Measurements from ENCODE around the gene JARID2. TPM values are rescaled to one million over a fixed set of nuclear protein-coding genes. Genes with fewer than 3 reads are reported as not detected.

JARID2 gene
- total and polyA plus RNA-seq, 10 of the 15 experiments (the other 5 are each of a cell fraction or from before 2014, with no cell fraction given) = 4.2 to 21.6 (median 11.7) TPM

DNA sequence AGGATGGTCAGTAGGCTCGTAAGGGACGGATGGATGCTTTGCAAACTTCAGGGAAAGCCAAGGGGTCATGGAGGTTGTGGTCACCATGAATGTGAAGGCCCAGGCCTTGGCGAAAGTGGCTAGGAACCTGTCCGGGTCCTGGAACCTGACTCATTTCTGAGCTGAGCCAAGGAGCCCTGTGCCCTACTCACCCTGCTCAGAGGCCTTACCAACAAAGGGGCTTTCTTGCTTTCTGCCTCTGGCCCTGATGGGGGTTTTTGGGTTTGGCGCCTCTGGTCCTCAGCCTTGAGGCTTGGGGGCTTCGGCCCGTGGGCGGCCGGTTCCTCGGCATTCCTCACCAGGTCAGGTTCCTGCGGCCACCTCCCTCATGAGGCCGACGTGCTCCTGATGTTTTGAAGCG, 261.9 kb downstream of the JARID2 start (continued):
- TF ChIP-seq TCF7 (IDR thresholded peaks at IDR 0.05; ENCODE audit: borderline replicate concordance) (no peak), POLR2AphosphoS2 (IDR thresholded peaks at IDR 0.05; ENCODE audit: low read depth, low read length) (no peak)
- TF ChIP-seq, protein P1, sequence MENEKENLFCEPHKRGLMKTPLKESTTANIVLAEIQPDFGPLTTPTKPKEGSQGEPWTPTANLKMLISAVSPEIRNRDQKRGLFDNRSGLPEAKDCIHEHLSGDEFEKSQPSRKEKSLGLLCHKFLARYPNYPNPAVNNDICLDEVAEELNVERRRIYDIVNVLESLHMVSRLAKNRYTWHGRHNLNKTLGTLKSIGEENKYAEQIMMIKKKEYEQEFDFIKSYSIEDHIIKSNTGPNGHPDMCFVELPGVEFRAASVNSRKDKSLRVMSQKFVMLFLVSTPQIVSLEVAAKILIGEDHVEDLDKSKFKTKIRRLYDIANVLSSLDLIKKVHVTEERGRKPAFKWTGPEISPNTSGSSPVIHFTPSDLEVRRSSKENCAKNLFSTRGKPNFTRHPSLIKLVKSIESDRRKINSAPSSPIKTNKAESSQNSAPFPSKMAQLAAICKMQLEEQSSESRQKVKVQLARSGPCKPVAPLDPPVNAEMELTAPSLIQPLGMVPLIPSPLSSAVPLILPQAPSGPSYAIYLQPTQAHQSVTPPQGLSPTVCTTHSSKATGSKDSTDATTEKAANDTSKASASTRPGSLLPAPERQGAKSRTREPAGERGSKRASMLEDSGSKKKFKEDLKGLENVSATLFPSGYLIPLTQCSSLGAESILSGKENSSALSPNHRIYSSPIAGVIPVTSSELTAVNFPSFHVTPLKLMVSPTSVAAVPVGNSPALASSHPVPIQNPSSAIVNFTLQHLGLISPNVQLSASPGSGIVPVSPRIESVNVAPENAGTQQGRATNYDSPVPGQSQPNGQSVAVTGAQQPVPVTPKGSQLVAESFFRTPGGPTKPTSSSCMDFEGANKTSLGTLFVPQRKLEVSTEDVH (IDR thresholded peaks at IDR 0.05; ENCODE audit: low read depth, partially characterized antibody) = no peak

DNA sequence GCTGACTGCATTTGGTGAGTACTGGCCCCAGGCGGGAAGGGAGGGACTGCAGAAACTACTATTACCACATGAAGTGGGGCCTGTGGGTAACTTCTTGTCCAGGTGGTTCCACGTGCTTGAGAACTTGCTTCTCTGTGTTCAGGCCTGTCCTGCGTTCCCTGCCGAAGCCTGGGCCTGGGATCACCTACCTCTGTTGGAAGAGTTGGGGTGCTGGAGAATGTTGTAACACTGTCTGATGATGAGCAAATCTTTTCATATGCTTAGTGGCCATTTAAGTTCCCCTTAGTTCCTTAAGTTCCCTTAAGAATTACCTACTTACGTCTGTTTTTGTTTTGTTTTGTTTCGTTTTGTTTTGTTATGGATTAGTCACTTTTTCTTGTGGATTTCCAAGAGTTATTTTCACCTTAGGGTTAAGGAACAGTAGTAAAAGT, 262.6 kb downstream of the JARID2 start:
- Histone ChIP-seq H3K27ac (ENCODE audit: control insufficient read depth, insufficient read depth) (no peak overlapping the region), H3K4me3 (no peak overlapping the region), H4K20me1 (ENCODE audit: control insufficient read depth, insufficient read depth) (no peaks in the 10 kb centered on the region), H3K4me1 (ENCODE audit: control insufficient read depth, insufficient read depth, low read length) (no peaks in the 10 kb centered on the region), H3K27me3 (replicated peaks in 1 of 2; ENCODE audit: control insufficient read depth in 2 of 2, insufficient read depth in 2 of 2, low read length in 1 of 2) (no peaks in the 10 kb centered on the region), H2AFZ (ENCODE audit: control insufficient read depth, low read depth, low read length) (no peak overlapping the region), H3K36me3 (ENCODE audit: control insufficient read depth in 2 of 2, insufficient read depth in 2 of 2, low read length in 1 of 2) (peaks cover 27 to 46% of the 10 kb centered on the region in 2 experiments), H3K9ac (ENCODE audit: control insufficient read depth, insufficient read depth, low read length) (no peak overlapping the region), H3K79me2 (ENCODE audit: control insufficient read depth, insufficient read depth, low read length) (no peaks in the 10 kb centered on the region), H3K4me2 (ENCODE audit: control insufficient read depth, insufficient read depth) (no peak overlapping the region), H3K9me3 (replicated peaks; ENCODE audit: control insufficient read depth, insufficient read depth, low read length) (no peaks in the 10 kb centered on the region)
- TF ChIP-seq POLR2AphosphoS5 (IDR thresholded peaks at IDR 0.05; ENCODE audit: low read length) = 0 out of 2 replicates have a peak, but pooled peaks have one; percentile 24
- no peak for TF ChIP-seq TCF7 (IDR thresholded peaks at IDR 0.05; ENCODE audit: borderline replicate concordance)
- in situ Hi-C loops (cut with MboI) (no loop called here), intact Hi-C loops (cut with micrococcal nuclease; ENCODE audit: unreplicated experiment) (no loop called here)
- ChIA-PET CTCF (no interaction called here), POLR2A (no interaction called here), SMC1A (ENCODE audit: uncharacterized antibody, unreplicated experiment) (no interaction called here), RAD21 (ENCODE audit: unreplicated experiment) (no interaction called here)
- 90% methylated on average over 6 of the region's 6 CpGs for whole genome bisulfite sequencing (ENCODE audit: insufficient coverage, insufficient replicate concordance, low lambda C conversion rate, missing lambda C conversion rate)
- FAIRE-seq (no peak), DNase-seq (ENCODE audit: low read depth, low spot score) (no peak), ATAC-seq (no peak)
- no TSS peak for BruUV-seq (replicated peaks)
